Urinary bladder (tissue), 4 donors: Measurements from ENCODE around the gene DNAH2. TPM values are rescaled to one million over a fixed set of nuclear protein-coding genes. Genes with fewer than 3 reads are reported as not detected.
A peak's percentile ranks its signal among the peaks of the same experiment; 100 is the strongest.

Experiments used
- DNase-seq: peaks from one replicate; pipeline ENCODE4 v3.0.0-alpha.2; 2015; ENCODE audit errors: extremely low spot score
- H3K27ac ChIP-seq: one replicate; pipeline ENCODE4 v1.5.1; 2013; ENCODE audit warnings: low read depth, mild to moderate bottlenecking, moderate library complexity
- H3K36me3 ChIP-seq: one replicate; pipeline ENCODE4 v1.6.1; 2013; ENCODE audit warnings: mild to moderate bottlenecking, moderate library complexity; ENCODE audit not compliant: insufficient read depth
- H3K4me1 ChIP-seq: one replicate; pipeline ENCODE4 v1.6.1; 2013; ENCODE audit warnings: mild to moderate bottlenecking, moderate library complexity; ENCODE audit not compliant: insufficient read depth
- H3K4me3 ChIP-seq: one replicate; pipeline ENCODE4 v1.5.1; 2013; ENCODE audit warnings: low read depth, low read length
- WGBS: extraction: QIAGEN DNeasy Blood & Tissue Kit; methylation state at CpG from one replicate; pipeline ENCODE4 v1.1.7; 2013; 5-methylcytosine and 5-hydroxymethylcytosine counted together
- polyA plus RNA-seq: library from polyadenylated mRNA; stranded (reverse); fragments of 200-250 nt; gene quantifications from one replicate; pipeline ENCODE4 v1.2.3, GENCODE V29; 2013
- total RNA-seq: library from RNA; depleted of rRNA; stranded (reverse); fragments of >200 nt; gene quantifications from one replicate; pipeline ENCODE4 v1.2.3, GENCODE V29; 2014
- donor health status: healthy with polysubstance abuse.
- donor health status: healthy.

The DNAH2 gene
- total and polyA plus RNA-seq, 2 donors, result 0.11 to 0.16 TPM

DNA sequence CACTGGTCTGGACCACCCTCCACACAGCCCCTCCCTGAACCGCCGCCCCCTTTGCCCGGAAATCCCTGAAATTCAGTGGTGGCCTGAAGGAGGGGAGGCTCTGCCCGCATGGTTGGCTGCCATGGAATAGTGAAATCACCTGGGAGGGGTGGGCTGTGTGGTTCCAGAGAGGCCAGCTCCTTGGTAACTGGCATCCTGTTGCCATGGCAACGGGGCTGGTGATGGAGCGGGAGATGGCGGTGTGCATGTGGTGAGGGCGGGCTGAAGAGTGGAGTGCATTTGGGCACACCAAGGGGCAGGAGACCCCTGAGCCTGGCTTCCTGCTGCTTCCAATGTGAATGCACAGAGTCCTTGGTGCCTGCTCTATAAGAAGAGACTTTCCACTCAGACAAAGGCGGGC, 10.1 kb upstream of the DNAH2 start:
- no peak overlapping the region for H3K27ac ChIP-seq
- H3K36me3 ChIP-seq, result no peaks in the 10 kb centered on the region
- no peaks in the 10 kb centered on the region for H3K4me1 ChIP-seq
- WGBS, result 88% methylated on average over 9 of the region's 9 CpGs
- no peak overlapping the region for H3K4me3 ChIP-seq
- DNase-seq, result no peak

DNA sequence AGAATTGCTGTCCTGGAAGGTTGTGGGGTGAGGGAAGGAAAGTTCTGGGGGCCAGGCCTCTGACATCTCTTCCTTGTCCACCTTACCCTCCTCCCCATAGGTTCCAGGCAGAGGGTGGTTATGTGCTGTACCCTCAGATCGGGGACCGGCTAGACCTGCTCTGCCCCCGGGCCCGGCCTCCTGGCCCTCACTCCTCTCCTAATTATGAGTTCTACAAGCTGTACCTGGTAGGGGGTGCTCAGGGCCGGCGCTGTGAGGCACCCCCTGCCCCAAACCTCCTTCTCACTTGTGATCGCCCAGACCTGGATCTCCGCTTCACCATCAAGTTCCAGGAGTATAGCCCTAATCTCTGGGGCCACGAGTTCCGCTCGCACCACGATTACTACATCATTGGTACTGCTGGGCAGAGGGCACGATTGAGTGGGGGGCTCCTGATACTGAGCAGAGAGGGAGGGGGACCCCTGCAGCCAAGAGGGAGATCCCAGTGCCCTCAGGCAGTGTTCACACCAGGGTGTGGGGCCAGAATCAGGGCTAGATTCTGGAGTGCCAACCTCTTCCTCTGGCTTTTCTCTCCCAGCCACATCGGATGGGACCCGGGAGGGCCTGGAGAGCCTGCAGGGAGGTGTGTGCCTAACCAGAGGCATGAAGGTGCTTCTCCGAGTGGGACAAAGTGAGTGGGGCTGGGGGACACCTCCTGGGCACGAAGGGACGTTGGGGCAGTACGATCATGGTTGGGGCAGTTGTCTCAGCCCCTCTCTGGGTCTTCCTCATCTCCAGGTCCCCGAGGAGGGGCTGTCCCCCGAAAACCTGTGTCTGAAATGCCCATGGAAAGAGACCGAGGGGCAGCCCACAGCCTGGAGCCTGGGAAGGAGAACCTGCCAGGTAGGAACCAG, 9.4 kb upstream of the DNAH2 start:
- 89% methylated on average over 22 of the region's 22 CpGs for WGBS
- H3K4me1 ChIP-seq, result no peaks in the 10 kb centered on the region
- DNase-seq, result no peak
- no peak overlapping the region for H3K27ac ChIP-seq
- H3K36me3 ChIP-seq, result no peaks in the 10 kb centered on the region
- H3K4me3 ChIP-seq, result no peak overlapping the region

DNA sequence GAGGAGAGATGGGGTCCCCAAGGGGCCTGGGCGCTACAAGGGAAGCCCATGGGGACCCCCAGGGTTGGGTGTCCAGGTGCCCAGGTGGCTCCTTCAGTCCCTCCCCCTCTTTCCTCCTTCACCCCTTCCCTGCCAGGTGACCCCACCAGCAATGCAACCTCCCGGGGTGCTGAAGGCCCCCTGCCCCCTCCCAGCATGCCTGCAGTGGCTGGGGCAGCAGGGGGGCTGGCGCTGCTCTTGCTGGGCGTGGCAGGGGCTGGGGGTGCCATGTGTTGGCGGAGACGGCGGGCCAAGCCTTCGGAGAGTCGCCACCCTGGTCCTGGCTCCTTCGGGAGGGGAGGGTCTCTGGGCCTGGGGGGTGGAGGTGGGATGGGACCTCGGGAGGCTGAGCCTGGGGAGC, 8.5 kb upstream of the DNAH2 start:
- no peaks in the 10 kb centered on the region for H3K4me1 ChIP-seq
- DNase-seq, result no peak
- H3K4me3 ChIP-seq, result no peak overlapping the region
- 88% methylated on average over 11 of the region's 11 CpGs for WGBS
- no peak overlapping the region for H3K27ac ChIP-seq
- no peaks in the 10 kb centered on the region for H3K36me3 ChIP-seq

DNA sequence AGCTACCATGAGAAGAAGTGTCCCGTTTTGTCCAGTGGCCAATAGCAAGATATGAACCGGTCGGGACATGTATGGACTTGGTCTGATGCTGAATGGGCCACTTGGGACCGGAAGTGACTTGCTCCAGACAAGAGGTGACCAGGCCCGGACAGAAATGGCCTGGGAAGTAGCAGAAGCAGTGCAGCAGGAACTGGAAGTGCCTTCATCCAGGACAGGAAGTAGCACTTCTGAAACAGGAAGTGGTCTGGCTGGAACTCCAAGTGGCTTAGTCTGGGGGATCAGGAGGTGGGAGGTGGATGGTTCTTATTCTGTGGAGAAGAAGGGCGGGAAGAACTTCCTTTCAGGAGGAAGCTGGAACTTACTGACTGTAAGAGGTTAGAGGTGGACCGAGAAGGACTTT, 7.2 kb upstream of the DNAH2 start:
- 87% methylated on average over 7 of the region's 7 CpGs for WGBS
- Histone ChIP-seq H3K36me3 (no peaks in the 10 kb centered on the region), H3K4me1 (no peaks in the 10 kb centered on the region), H3K27ac (no peak overlapping the region), H3K4me3 (no peak overlapping the region)
- DNase-seq, result no peak

DNA sequence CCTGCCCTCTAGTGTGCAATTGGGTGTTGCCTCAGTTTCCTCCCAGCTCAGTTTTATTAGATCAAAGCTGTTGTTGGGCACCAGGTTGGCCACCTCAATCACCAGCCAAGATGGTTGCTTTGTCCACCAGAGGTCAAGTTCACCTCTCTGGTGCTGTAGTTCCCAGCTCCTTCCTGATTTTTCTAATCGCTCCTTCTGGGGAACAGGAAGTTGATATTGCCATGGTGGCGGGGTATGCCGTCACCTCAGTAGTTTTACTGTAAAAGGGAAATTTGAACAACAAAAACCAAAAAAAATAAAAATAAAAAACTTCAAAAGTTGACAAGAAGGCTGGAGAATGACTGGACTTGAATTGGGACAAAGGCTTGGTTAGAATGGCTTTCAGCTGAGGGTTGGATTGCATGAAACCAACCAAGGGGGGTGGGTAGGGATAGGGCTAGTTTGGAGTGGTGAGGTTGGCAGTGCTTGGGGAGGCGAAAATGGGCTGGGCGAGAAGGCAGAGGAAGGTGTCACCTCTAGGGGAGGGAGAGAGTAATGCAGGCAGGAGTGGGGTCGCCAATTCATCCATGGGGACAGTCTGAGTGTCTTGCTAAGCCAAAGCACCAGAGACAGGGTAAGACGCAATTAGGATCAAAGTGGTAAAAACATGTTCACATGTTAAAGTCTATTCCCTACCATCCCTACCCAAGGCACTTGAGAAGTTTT, 6.3 kb upstream of the DNAH2 start:
- no peak overlapping the region for H3K4me3 ChIP-seq
- WGBS, result 83% methylated on average over 7 of the region's 7 CpGs
- H3K4me1 ChIP-seq, result no peaks in the 10 kb centered on the region
- H3K27ac ChIP-seq, result no peak overlapping the region
- no peak for DNase-seq
- H3K36me3 ChIP-seq, result no peaks in the 10 kb centered on the region

DNA sequence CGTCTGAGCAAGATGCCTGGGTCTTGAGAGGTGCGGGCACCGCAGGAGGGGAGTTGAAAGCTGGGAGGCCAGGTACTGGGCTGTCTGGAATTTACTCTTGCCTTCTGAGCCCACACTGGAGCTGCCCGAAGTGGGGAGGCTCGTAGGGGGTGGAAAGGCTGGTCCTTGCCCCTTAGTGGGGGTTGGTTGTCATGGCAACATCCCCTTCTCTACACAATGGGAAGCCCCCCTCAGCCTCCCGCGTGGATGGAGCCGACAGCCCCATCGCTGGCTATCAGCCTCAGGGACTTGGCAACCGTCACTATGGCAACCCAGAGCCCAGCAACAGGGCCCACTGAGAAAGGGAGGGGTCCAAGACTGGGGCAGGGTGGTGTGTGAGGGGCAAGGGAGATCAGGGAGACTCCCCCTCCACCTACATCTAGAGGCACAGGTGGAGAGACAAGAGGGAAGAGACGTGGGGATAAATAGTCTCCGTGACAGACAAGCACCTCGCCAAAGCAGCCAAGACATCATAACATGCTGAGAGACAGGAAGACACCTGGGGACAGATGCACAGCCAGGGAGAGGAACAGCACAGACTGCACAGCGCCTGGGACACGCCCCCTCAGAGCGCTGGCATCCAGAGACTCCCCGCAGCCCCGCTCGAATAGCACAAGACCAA, 5.3 kb upstream of the DNAH2 start:
- no peak overlapping the region for H3K4me3 ChIP-seq
- no peaks in the 10 kb centered on the region for H3K4me1 ChIP-seq
- H3K27ac ChIP-seq, result no peak overlapping the region
- DNase-seq, result no peak
- WGBS, result 11% methylated on average over 19 of the region's 19 CpGs
- H3K36me3 ChIP-seq, result no peaks in the 10 kb centered on the region

DNA sequence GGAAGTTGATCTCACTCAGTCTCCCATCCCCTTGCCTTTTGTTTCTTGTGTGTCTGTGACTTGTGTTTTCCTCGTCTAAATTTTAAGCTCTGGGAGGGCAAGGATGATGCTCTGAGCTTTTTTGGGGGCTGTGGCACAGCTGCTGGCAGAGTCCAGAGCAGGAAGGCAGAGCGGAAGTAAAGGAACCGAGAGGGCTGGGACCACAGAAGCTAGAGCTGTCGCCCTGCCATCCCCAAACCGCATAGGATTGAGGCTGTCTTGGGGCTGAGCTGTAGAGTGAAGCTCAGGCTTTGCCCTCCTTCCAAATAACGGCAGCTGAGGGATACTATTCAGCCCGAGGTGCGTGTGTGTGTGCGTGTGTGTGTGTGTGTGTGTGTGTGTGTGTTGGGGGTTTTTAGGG, 3.8 kb upstream of the DNAH2 start:
- 23% methylated on average over 9 of the region's 9 CpGs for WGBS

DNA sequence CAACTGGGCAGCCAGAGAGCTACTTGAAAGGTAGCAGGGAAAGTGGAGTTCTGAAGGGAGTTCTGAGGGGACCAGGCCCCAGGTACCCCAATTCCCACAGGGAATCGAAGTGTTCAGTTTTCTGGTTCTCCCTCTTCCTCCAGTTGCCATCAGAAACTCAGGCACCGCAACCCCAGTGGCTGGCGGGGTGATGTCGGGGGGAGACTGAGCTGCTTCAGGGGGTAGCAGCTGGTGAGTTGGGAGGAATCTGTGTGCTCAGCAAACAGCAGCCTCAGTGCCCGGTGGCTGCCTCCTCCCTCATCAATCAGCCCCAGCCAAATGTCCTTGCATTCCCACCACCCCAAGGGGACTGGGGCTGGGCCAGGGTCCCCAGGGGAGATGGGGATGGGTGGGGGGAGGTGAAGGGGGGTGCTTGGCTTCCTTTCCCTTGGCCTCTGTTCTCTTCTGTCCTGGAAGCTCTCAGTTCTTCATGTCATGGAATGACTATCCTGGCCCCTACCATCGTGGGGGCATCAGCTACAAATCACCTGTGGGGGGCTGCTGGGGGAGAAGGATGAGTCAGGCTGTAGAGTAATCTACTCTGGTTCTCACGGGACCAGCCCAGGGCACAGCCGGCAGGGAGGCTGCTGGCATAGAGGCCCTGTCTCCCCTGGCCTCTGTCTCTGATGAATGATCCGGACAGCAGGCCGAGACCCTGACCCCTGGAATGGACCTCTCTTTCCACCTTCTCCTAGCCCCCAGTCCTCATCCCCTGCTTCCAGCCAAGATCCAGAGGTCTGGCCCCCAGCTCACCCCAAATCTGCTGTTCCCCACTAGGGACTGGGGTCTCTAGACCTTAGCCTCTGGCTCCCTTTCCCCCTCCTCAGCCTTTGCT, 2.6 kb upstream of the DNAH2 start:
- DNase-seq, result no peak
- WGBS, result 72% methylated on average over 10 of the region's 10 CpGs
- H3K27ac ChIP-seq, result no peak overlapping the region

More for the DNA sequence above, 3.8 kb upstream of the DNAH2 start:
- no peaks in the 10 kb centered on the region for H3K36me3 ChIP-seq
- no peak overlapping the region for H3K4me3 ChIP-seq
- no peak overlapping the region for H3K27ac ChIP-seq
- DNase-seq, result no peak
- H3K4me1 ChIP-seq, result no peaks in the 10 kb centered on the region

DNA sequence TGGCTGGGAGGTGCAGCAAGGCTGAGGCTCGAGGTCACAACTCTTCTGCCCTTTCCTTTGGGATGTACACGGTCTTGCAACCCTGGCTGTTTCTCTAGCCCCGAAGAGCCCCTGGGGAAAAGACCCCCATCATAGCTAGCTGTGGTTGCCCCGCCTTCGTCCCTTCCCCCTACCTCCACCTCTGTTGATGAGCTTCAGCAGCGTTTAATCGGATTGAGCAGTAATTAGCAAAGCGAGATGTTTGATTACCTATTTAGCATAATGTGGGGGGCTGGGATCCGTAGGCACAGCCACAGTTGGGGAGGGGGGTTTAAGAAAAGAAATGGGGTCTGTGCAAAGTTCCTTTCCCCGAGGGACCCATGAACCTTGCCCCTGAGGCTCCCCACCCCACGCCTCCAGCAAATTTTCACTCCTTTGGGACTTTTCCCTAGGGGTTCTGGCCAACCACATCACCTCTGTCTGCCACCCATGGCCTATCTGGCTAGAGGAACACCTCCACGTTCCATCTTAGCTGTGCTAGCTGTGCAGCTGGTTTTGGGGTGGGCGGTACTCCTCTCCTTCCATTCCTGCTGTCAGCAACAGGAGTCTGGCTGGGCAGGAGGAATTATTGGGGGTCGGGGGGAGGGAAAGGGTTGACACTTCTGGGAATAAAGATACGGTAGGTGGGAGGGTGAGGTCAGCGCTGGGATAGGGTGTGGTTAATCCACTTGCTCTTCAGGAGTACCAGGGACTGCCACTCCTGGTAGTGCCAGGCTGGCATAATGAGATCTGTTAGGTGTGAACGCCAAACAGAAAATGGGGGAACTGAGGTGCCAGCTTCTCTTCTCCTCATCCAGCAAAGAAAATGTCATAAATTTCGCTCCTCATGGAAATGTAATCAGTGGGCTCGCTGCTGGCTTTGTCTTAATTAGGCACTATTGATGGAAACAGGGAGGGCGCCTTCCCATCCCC, 1.3 kb upstream of the DNAH2 start:
- Histone ChIP-seq H3K27ac (no peak overlapping the region), H3K36me3 (no peaks in the 10 kb centered on the region), H3K4me1 (no peaks in the 10 kb centered on the region), H3K4me3 (peak overlapping the region; percentile 44)
- DNase-seq, result no peak
- 34% methylated on average over 20 of the region's 20 CpGs for whole genome bisulfite sequencing

More for the DNA sequence above, 2.6 kb upstream of the DNAH2 start:
- Histone ChIP-seq H3K4me1 (no peaks in the 10 kb centered on the region), H3K36me3 (no peaks in the 10 kb centered on the region), H3K4me3 (no peak overlapping the region)

DNA sequence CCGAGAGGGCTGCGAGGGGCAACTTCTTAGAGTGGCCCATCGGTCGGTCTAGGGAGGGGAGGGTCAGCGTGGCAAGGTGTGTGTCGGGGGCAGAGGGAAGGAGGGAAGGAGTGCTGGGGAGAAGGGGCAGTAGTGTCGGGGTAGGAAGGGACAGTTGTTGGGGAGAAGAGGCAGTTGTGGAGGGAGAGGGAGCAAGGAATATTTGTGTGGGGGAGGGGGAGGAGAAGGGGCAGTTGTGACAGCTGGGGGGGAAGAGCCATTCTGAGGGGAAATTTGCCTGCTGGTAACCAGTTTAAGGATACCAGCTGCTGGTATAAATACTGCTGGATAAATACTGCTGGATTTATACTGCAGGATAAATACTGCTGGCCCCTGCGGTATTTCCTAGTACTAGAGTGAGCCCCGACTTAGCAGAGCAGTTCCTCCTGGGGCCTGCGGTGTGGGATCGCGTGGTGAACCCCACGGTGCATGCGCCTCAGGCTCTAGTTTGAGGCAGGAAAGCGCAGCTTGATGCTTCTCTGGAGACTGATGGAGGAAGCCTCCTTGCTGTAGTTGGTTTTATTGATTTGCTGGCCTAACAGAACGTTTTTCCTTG, 309 bp downstream of the DNAH2 start:
- Histone ChIP-seq H3K27ac (no peak overlapping the region), H3K4me1 (no peaks in the 10 kb centered on the region), H3K4me3 (peak overlapping the region; percentile 44), H3K36me3 (no peaks in the 10 kb centered on the region)
- DNase-seq, result no peak
- 6% methylated on average over 16 of the region's 16 CpGs for WGBS

DNA sequence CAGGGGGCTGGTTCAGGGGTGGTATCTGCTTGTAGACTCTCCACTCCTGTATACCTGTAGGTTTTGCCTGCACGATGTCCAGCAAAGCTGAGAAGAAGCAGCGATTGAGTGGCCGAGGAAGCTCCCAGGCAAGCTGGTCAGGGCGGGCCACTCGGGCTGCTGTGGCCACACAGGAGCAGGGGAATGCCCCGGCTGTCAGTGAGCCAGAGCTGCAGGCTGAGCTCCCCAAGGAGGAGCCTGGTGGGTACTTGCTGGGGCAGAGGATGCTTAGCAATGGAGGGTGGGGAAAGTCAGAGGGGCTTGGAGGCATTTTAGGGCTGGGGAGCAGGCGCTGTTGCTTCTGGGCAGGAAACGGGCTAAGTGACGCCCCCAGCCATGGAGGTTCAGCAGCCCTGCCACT, 2.1 kb downstream of the DNAH2 start:
- WGBS, result 71% methylated on average over 9 of the region's 9 CpGs
- no peaks in the 10 kb centered on the region for H3K4me1 ChIP-seq
- no peak overlapping the region for H3K4me3 ChIP-seq
- DNase-seq, result no peak
- no peaks in the 10 kb centered on the region for H3K36me3 ChIP-seq
- H3K27ac ChIP-seq, result no peak overlapping the region

DNA sequence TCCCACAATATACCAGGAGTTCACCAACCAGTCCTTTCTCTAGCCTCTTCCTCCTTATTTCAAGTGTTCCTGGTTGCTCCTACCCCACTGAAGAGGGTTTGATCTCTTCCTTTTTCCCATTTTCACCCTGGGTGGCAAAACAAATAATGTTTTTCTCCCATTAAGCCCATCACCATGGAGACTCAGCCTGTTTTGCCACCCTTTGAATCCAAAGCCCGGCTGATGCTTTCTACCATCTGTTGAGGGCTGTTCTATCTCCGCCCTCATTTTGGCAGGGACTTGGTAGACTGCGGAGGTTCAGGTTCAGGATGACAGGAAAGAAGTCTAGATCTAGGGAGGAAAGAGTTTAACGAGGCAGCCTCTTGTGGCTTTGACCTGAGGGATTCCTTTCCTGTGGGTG, 2.6 kb downstream of the DNAH2 start:
- 30% methylated on average over 4 of the region's 4 CpGs for WGBS
- no peaks in the 10 kb centered on the region for H3K36me3 ChIP-seq
- no peak overlapping the region for H3K27ac ChIP-seq
- no peak overlapping the region for H3K4me3 ChIP-seq
- H3K4me1 ChIP-seq, result no peaks in the 10 kb centered on the region
- DNase-seq, result no peak
